Duodenal mucosa (tissue), 2 donors: Measurements from ENCODE around the gene PDZD4.

Experiments used
- H3K27ac ChIP-seq: one replicate; pipeline ENCODE4 v1.7.0; 2013; ENCODE audit warnings: low read depth, low read length
- H3K27me3 ChIP-seq, 2 donors: one replicate each; pipeline ENCODE4 v1.7.0; 2013; ENCODE audit warnings: low read length in 2 of 2, control low read depth in 1 of 2; ENCODE audit not compliant: insufficient read depth in 2 of 2, control insufficient read depth in 1 of 2
- H3K36me3 ChIP-seq, 2 donors: one replicate each; pipeline ENCODE4 v1.7.0; 2013; ENCODE audit warnings: low read length in 2 of 2, control low read depth in 1 of 2; ENCODE audit not compliant: insufficient read depth in 2 of 2, control insufficient read depth in 1 of 2
- H3K4me1 ChIP-seq, 2 donors: one replicate each; pipeline ENCODE4 v1.7.0; 2013; ENCODE audit warnings: low read length in 2 of 2, control low read depth in 1 of 2; ENCODE audit not compliant: insufficient read depth in 2 of 2, control insufficient read depth in 1 of 2
- H3K4me3 ChIP-seq, 2 donors: one replicate each; pipeline ENCODE4 v1.7.0; 2013; ENCODE audit warnings: low read length in 2 of 2, low read depth in 1 of 2
- H3K9ac ChIP-seq, 2 donors: one replicate each; pipeline ENCODE4 v1.7.0; 2013; ENCODE audit warnings: low read length in 2 of 2, low read depth in 1 of 2
- H3K9me3 ChIP-seq, 2 donors: one replicate each; pipeline ENCODE4 v1.7.0; 2013; ENCODE audit warnings: low read length in 2 of 2, control low read depth in 1 of 2; ENCODE audit not compliant: control insufficient read depth in 1 of 2

PDZD4 gene

GRCh38 chrX:153807976-153808375, 22.4 kb downstream of the PDZD4 start:
- no peaks in the 10 kb centered on the region for H3K9me3 ChIP-seq
- no peaks in the 10 kb centered on the region for H3K36me3 ChIP-seq
- no peak overlapping the region for H3K9ac ChIP-seq
- H3K27ac ChIP-seq = no peak overlapping the region
- no peaks in the 10 kb centered on the region for H3K27me3 ChIP-seq
- no peaks in the 10 kb centered on the region for H3K4me1 ChIP-seq
- no peak overlapping the region for H3K4me3 ChIP-seq

- H3K9me3 ChIP-seq = no peaks in the 10 kb centered on the region
- H3K4me3 ChIP-seq = no peak overlapping the region
- H3K9ac ChIP-seq = no peak overlapping the region
- no peaks in the 10 kb centered on the region for H3K36me3 ChIP-seq
- no peaks in the 10 kb centered on the region for H3K27me3 ChIP-seq
- no peak overlapping the region for H3K27ac ChIP-seq
- no peaks in the 10 kb centered on the region for H3K4me1 ChIP-seq
Measured at GRCh38 chrX:153806999-153807575, 23.3 kb downstream of the PDZD4 start.

- Histone ChIP-seq H3K36me3 (no peaks in the 10 kb centered on the region), H3K4me3 (no peak overlapping the region), H3K4me1 (no peaks in the 10 kb centered on the region), H3K9ac (no peak overlapping the region), H3K27me3 (no peaks in the 10 kb centered on the region), H3K9me3 (no peaks in the 10 kb centered on the region), H3K27ac (no peak overlapping the region)
Measured at GRCh38 chrX:153805436-153805835, 24.9 kb downstream of the PDZD4 start.

GRCh38 chrX:153804621-153805020, 25.7 kb downstream of the PDZD4 start:
- Histone ChIP-seq H3K36me3 (no peaks in the 10 kb centered on the region), H3K4me3 (no peak overlapping the region), H3K4me1 (no peaks in the 10 kb centered on the region), H3K9me3 (no peaks in the 10 kb centered on the region), H3K27ac (no peak overlapping the region), H3K27me3 (no peaks in the 10 kb centered on the region), H3K9ac (no peak overlapping the region)

- Histone ChIP-seq H3K4me1 (no peaks in the 10 kb centered on the region), H3K27me3 (no peaks in the 10 kb centered on the region), H3K9me3 (no peaks in the 10 kb centered on the region), H3K27ac (no peak overlapping the region), H3K4me3 (no peak overlapping the region), H3K36me3 (peaks cover 0 to 3% of the 10 kb centered on the region in 2 donors), H3K9ac (no peak overlapping the region)
Measured at GRCh38 chrX:153804100-153804595, 26.2 kb downstream of the PDZD4 start.

- H3K9ac ChIP-seq = no peak overlapping the region
- no peaks in the 10 kb centered on the region for H3K9me3 ChIP-seq
- no peak overlapping the region for H3K27ac ChIP-seq
- H3K36me3 ChIP-seq = peaks cover 0 to 7% of the 10 kb centered on the region in 2 donors
- no peaks in the 10 kb centered on the region for H3K4me1 ChIP-seq
- H3K4me3 ChIP-seq = no peak overlapping the region
- H3K27me3 ChIP-seq = no peaks in the 10 kb centered on the region
Measured at GRCh38 chrX:153803211-153804099, 26.9 kb downstream of the PDZD4 start.

- H3K27ac ChIP-seq = no peak overlapping the region
- H3K9me3 ChIP-seq = no peaks in the 10 kb centered on the region
- no peak overlapping the region for H3K4me3 ChIP-seq
- H3K27me3 ChIP-seq = no peaks in the 10 kb centered on the region
- H3K36me3 ChIP-seq = peaks cover 0 to 15% of the 10 kb centered on the region in 2 donors
- H3K4me1 ChIP-seq = no peaks in the 10 kb centered on the region
- no peak overlapping the region for H3K9ac ChIP-seq
Measured at GRCh38 chrX:153802513-153803045, 27.8 kb downstream of the PDZD4 start.

GRCh38 chrX:153801669-153802068, 28.7 kb downstream of the PDZD4 start:
- Histone ChIP-seq H3K9ac (no peak overlapping the region), H3K4me3 (no peak overlapping the region), H3K27ac (no peak overlapping the region), H3K27me3 (no peaks in the 10 kb centered on the region), H3K36me3 (peaks cover 0 to 21% of the 10 kb centered on the region in 2 donors), H3K9me3 (no peaks in the 10 kb centered on the region), H3K4me1 (no peaks in the 10 kb centered on the region)

- peaks cover 0 to 21% of the 10 kb centered on the region in 2 donors for H3K36me3 ChIP-seq
- no peaks in the 10 kb centered on the region for H3K9me3 ChIP-seq
- no peaks in the 10 kb centered on the region for H3K27me3 ChIP-seq
- H3K9ac ChIP-seq = no peak overlapping the region
- no peak overlapping the region for H3K27ac ChIP-seq
- no peak overlapping the region for H3K4me3 ChIP-seq
- H3K4me1 ChIP-seq = peaks cover 5 to 6% of the 10 kb centered on the region in 2 donors
Measured at GRCh38 chrX:153800746-153801145, 29.6 kb downstream of the PDZD4 start.

- H3K27me3 ChIP-seq = no peaks in the 10 kb centered on the region
- H3K4me3 ChIP-seq = no peak overlapping the region
- no peak overlapping the region for H3K9ac ChIP-seq
- H3K36me3 ChIP-seq = peaks cover 0 to 21% of the 10 kb centered on the region in 2 donors
- H3K9me3 ChIP-seq = no peaks in the 10 kb centered on the region
- no peak overlapping the region for H3K27ac ChIP-seq
- H3K4me1 ChIP-seq = peaks cover 8 to 10% of the 10 kb centered on the region in 2 donors
Measured at GRCh38 chrX:153800177-153800722, 30.1 kb downstream of the PDZD4 start.
